ENCODE data around the gene ZNF697.

ZNF697 gene

DNA sequence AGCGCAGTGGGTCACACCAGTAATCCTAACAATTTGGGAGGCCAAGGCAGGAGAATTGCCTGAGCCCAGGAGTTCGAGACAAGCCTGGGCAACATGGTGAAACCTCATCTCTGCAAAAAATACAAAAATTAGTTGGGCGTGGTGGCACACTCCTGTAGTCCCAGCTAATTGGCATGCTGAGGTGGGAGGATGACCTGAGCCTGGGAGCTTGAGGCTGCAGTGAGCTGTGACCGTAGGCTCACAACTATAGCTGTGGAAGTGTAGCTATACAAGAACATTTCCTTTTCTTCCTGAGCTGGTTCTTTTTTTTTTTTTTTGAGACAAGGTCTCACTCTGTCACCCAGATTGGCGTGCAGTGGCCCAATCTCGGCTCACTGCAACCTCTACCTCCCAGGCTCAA lies 19.1 kb upstream of the ZNF697 start:
- no peak overlapping the region for H3K4me3 ChIP-seq (ENCODE audit: control insufficient read depth, low read depth, low read length)
- no peak for DNase-seq (ENCODE audit: low read depth)
- TF ChIP-seq CTCF (IDR thresholded peaks at IDR 0.05; ENCODE audit: control insufficient read depth, insufficient read depth, low read depth, low read length, missing control alignments), result no peak

DNA sequence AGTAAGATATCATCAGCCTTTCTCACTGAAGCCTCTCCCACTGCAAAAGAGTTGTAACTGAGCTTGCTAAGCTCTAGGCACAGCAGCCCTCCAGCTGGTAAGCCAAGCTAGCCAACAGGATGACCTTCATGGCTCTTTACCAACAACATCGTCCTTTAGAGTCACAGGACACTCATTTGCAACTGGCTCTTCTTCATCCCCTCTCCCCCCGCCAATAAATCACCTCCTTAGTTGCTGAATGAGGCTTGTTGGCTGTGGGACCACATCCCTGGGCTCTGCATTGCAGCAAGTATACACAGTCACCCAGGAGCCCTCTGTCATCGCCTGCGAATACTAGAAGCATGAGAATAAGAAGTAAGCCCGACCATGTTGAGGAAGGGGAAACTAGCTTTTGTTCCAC lies 16.0 kb upstream of the ZNF697 start:
- no peak for DNase-seq (ENCODE audit: low read depth)
- TF ChIP-seq CTCF (IDR thresholded peaks at IDR 0.05; ENCODE audit: control insufficient read depth, insufficient read depth, low read depth, low read length, missing control alignments), result no peak
- no peak overlapping the region for H3K4me3 ChIP-seq (ENCODE audit: control insufficient read depth, low read depth, low read length)

DNA sequence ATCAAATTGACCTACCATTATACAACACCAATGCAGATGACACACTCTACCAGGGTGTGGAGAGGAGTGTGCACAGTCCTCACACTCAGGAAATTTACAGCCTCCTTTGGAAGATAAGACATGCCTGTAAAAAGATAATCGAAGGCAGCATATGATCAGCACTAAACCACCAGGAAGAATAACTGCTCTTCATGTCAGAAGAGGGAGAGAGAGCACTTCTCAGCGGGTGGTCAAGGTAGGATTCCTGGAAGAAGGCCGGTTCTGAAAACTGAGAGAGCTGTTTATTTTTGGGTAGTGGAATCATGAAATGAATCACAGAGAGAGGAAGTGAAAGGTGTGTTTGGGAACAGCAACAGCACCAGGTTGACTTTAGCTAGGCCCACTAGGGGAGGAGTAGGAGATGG lies 14.0 kb upstream of the ZNF697 start:
- no peak for DNase-seq (ENCODE audit: low read depth)
- no peak overlapping the region for H3K4me3 ChIP-seq (ENCODE audit: control insufficient read depth, low read depth, low read length)
- TF ChIP-seq CTCF (IDR thresholded peaks at IDR 0.05; ENCODE audit: control insufficient read depth, insufficient read depth, low read depth, low read length, missing control alignments), result no peak

GRCh38 chr1:119660253-119661083 lies 12.4 kb upstream of the ZNF697 start:
- no peak for DNase-seq (ENCODE audit: low read depth)
- no peak for TF ChIP-seq CTCF (IDR thresholded peaks at IDR 0.05; ENCODE audit: control insufficient read depth, insufficient read depth, low read depth, low read length, missing control alignments)

DNA sequence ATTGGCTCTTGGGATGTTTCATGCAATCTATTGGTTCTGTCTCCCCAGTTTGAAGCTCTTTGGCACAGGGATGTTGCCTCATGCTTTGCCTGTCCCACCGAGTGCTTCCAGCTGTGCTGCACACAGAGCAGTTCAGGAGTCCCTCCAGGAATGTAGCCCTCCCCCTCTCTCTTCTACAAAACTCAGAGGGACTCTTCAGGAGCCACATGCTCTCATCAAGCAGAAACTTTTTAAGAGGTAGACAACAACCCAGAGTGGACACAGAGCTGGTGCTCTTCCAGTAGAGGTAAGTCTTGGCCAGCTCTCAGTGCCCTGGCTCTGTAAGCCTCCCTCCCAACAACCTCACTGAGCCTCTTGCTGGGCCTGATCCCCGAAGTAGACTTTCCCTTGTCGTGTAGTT lies 11.6 kb upstream of the ZNF697 start:
- H3K4me3 ChIP-seq (ENCODE audit: control insufficient read depth, low read depth, low read length), result no peak overlapping the region
- DNase-seq (ENCODE audit: low read depth), result no peak
- no peak for TF ChIP-seq CTCF (IDR thresholded peaks at IDR 0.05; ENCODE audit: control insufficient read depth, insufficient read depth, low read depth, low read length, missing control alignments)

More at GRCh38 chr1:119660253-119661083, 12.4 kb upstream of the ZNF697 start:
- H3K4me3 ChIP-seq (ENCODE audit: control insufficient read depth, low read depth, low read length), result no peak overlapping the region

DNA sequence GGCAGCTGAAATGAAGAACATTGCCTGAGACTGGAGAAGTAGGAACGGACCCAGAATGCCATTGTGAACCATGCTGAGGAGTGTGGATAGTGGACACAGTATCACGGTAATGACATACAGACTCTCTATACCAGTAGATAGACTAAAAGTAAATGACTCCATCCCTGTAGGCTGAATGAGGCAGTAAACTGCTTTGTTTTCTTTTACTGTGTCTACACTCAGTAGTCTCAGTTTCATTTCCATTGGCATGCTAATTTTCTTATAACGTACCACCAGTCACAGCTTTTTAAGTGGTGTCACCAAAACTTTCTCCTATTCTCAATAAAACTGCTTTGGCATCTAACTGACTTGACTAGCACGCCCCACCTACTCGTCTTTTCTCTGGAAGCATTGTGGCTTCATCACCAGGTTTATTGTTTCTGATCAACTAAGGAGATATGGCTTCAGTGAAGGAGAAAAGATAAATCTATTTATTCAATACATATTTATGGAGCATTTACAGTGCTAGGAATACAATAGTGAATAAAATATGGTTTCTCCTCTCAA lies 8.4 kb upstream of the ZNF697 start:
- no peak for DNase-seq (ENCODE audit: low read depth)
- no peak overlapping the region for H3K4me3 ChIP-seq (ENCODE audit: control insufficient read depth, low read depth, low read length)
- no peak for TF ChIP-seq CTCF (IDR thresholded peaks at IDR 0.05; ENCODE audit: control insufficient read depth, insufficient read depth, low read depth, low read length, missing control alignments)
